Measurements from ENCODE around the gene KCNK5. TPM values are rescaled to one million over a fixed set of nuclear protein-coding genes. Genes with fewer than 3 reads are reported as not detected.

The KCNK5 gene
- polyA plus RNA-seq, 1 donor from 2014 or later, result not detected

DNA sequence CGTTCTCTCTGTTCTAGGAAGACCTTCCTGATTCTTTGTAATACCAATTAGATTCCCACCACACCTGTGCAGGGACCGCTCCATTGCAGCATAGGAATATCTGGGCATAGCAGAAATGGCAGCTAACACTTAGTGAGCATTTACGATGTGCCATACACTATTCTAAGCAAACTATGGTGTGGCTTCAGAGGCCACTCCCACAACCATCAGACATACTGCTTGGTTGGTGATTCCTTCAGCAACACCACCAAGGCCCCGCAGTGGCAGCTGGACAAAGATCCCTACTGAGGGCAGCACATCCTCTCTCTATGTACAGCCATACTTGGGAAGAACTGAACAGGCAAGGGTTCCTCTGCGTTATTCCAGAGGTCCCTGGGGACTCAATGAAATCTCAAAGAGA is 6.2 kb downstream of the KCNK5 start:
- no peaks in the 10 kb centered on the region for H3K79me2 ChIP-seq (replicated peaks; ENCODE audit: insufficient read depth, low read length)
- H4K20me1 ChIP-seq (ENCODE audit: insufficient read depth), result no peaks in the 10 kb centered on the region

GRCh38 chr6:39221779-39222641 is 7.3 kb downstream of the KCNK5 start:
- no peak overlapping the region for H3K27ac ChIP-seq (ENCODE audit: low read length)
- H3K36me3 ChIP-seq (ENCODE audit: insufficient read depth, low read length), result no peaks in the 10 kb centered on the region
- no peak overlapping the region for H3K4me3 ChIP-seq (ENCODE audit: low read length)
- no peak for TF ChIP-seq RAD21 (conservative IDR thresholded peaks at IDR 0.05)
- TF ChIP-seq EZH2 (IDR thresholded peaks at IDR 0.05; ENCODE audit: borderline replicate concordance, insufficient read depth, low read length, poor library complexity, severe bottlenecking), result no peak
- TF ChIP-seq TAF1 (IDR thresholded peaks at IDR 0.05; ENCODE audit: low read depth), result no peak
- no peak for TF ChIP-seq REST (IDR thresholded peaks at IDR 0.05; ENCODE audit: borderline replicate concordance)
- no peak for TF ChIP-seq POLR2AphosphoS5 (IDR thresholded peaks at IDR 0.05)
- no peak for TF ChIP-seq EP300 (conservative IDR thresholded peaks at IDR 0.05; ENCODE audit: poor library complexity, severe bottlenecking)
- TF ChIP-seq SMC3 (conservative IDR thresholded peaks at IDR 0.05; ENCODE audit: poor library complexity), result no peak
- TF ChIP-seq, protein P1, sequence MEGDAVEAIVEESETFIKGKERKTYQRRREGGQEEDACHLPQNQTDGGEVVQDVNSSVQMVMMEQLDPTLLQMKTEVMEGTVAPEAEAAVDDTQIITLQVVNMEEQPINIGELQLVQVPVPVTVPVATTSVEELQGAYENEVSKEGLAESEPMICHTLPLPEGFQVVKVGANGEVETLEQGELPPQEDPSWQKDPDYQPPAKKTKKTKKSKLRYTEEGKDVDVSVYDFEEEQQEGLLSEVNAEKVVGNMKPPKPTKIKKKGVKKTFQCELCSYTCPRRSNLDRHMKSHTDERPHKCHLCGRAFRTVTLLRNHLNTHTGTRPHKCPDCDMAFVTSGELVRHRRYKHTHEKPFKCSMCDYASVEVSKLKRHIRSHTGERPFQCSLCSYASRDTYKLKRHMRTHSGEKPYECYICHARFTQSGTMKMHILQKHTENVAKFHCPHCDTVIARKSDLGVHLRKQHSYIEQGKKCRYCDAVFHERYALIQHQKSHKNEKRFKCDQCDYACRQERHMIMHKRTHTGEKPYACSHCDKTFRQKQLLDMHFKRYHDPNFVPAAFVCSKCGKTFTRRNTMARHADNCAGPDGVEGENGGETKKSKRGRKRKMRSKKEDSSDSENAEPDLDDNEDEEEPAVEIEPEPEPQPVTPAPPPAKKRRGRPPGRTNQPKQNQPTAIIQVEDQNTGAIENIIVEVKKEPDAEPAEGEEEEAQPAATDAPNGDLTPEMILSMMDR (IDR thresholded peaks at IDR 0.05; ENCODE audit: poor library complexity, severe bottlenecking), result no peak
- TF ChIP-seq MXI1 (conservative IDR thresholded peaks at IDR 0.05; ENCODE audit: poor library complexity, severe bottlenecking), result no peak
- H3K4me2 ChIP-seq (ENCODE audit: low read length), result no peak overlapping the region
- no peaks in the 10 kb centered on the region for H3K9me2 ChIP-seq (ENCODE audit: insufficient read depth, low read length)
- H3F3A ChIP-seq (ENCODE audit: insufficient read depth, low read length, poor library complexity, severe bottlenecking), result no peaks in the 10 kb centered on the region
- no peaks in the 10 kb centered on the region for H4K20me1 ChIP-seq (ENCODE audit: insufficient read depth)
- H3K9me3 ChIP-seq (ENCODE audit: low read length), result no peaks in the 10 kb centered on the region
- no peak overlapping the region for H2AFZ ChIP-seq (ENCODE audit: low read depth, low read length)
- H3K79me2 ChIP-seq (replicated peaks; ENCODE audit: insufficient read depth, low read length), result no peaks in the 10 kb centered on the region
- H3K9ac ChIP-seq (ENCODE audit: low read length), result no peak overlapping the region
- H3K27me3 ChIP-seq (ENCODE audit: insufficient read depth, low read depth, low read length), result no peaks in the 10 kb centered on the region

More for the DNA sequence above, 6.2 kb downstream of the KCNK5 start:
- no peaks in the 10 kb centered on the region for H3F3A ChIP-seq (ENCODE audit: insufficient read depth, low read length, poor library complexity, severe bottlenecking)
- no peak overlapping the region for H2AFZ ChIP-seq (ENCODE audit: low read depth, low read length)
- no peaks in the 10 kb centered on the region for H3K9me2 ChIP-seq (ENCODE audit: insufficient read depth, low read length)
- no peaks in the 10 kb centered on the region for H3K9me3 ChIP-seq (ENCODE audit: low read length)
- H3K36me3 ChIP-seq (ENCODE audit: insufficient read depth, low read length), result no peaks in the 10 kb centered on the region
- no peak overlapping the region for H3K4me2 ChIP-seq (ENCODE audit: low read length)
- H3K27ac ChIP-seq (ENCODE audit: low read length), result no peak overlapping the region
- TF ChIP-seq TAF1 (IDR thresholded peaks at IDR 0.05; ENCODE audit: low read depth) (no peak), MXI1 (conservative IDR thresholded peaks at IDR 0.05; ENCODE audit: poor library complexity, severe bottlenecking) (no peak), EZH2 (IDR thresholded peaks at IDR 0.05; ENCODE audit: borderline replicate concordance, insufficient read depth, low read length, poor library complexity, severe bottlenecking) (no peak), SMC3 (conservative IDR thresholded peaks at IDR 0.05; ENCODE audit: poor library complexity) (no peak), POLR2AphosphoS5 (IDR thresholded peaks at IDR 0.05) (no peak), EP300 (conservative IDR thresholded peaks at IDR 0.05; ENCODE audit: poor library complexity, severe bottlenecking) (no peak)
- TF ChIP-seq, protein P1 (IDR thresholded peaks at IDR 0.05; ENCODE audit: poor library complexity, severe bottlenecking), result no peak
- no peak overlapping the region for H3K9ac ChIP-seq (ENCODE audit: low read length)
- no peak overlapping the region for H3K4me3 ChIP-seq (ENCODE audit: low read length)
- no peaks in the 10 kb centered on the region for H3K27me3 ChIP-seq (ENCODE audit: insufficient read depth, low read depth, low read length)

All from neural cell (in vitro differentiated cells).